OCI-LY1 (cell line): Measurements from ENCODE around the gene CYB5R2.
A peak's percentile ranks its signal among the peaks of the same experiment; 100 is the strongest.

ENCODE experiments used
- H2AFZ ChIP-seq: fragments of 200-600 bp; sonication (generic), shearing (Covaris generic); 2 replicates; pipeline ENCODE4 v1.6.0; 2014; ENCODE audit warnings: antibody characterized with exemption, mild to moderate bottlenecking, low read length
- H3F3A ChIP-seq: fragments of 200-600 bp; sonication (generic), shearing (Covaris generic); 2 replicates; pipeline ENCODE4 v1.6.0; 2014; ENCODE audit warnings: mild to moderate bottlenecking, antibody characterized with exemption, low read length, moderate library complexity; ENCODE audit not compliant: insufficient read depth
- H3K27ac ChIP-seq: fragments of 200-600 bp; sonication (generic); 2 replicates; pipeline ENCODE4 v1.5.1; 2014; ENCODE audit warnings: low read length, mixed run types, mild to moderate bottlenecking, low read depth; ENCODE audit not compliant: poor library complexity, severe bottlenecking
- H3K27me3 ChIP-seq: fragments of 200-600 bp; sonication (generic); 2 replicates; pipeline ENCODE4 v1.6.0; 2014; ENCODE audit warnings: antibody characterized with exemption, mild to moderate bottlenecking, low read length, moderate library complexity; ENCODE audit not compliant: insufficient read depth
- H3K36me3 ChIP-seq: fragments of 200-600 bp; sonication (generic); 2 replicates; pipeline ENCODE4 v1.6.1; 2014; ENCODE audit warnings: mild to moderate bottlenecking, antibody characterized with exemption, low read length, moderate library complexity, mixed read lengths; ENCODE audit not compliant: insufficient read depth
- H3K4me1 ChIP-seq: fragments of 200-600 bp; sonication (generic); 2 replicates; pipeline ENCODE4 v1.5.1; 2014; ENCODE audit warnings: mild to moderate bottlenecking, low read length, moderate library complexity; ENCODE audit not compliant: insufficient read depth, severe bottlenecking
- H3K4me2 ChIP-seq: fragments of 200-600 bp; sonication (generic), shearing (Covaris generic); 2 replicates; pipeline ENCODE4 v1.6.1; 2014; ENCODE audit warnings: low read length
- H3K4me3 ChIP-seq: fragments of 200-600 bp; sonication (generic); 2 replicates; pipeline ENCODE4 v1.5.1; 2014; ENCODE audit warnings: low read length, low read depth, mild to moderate bottlenecking, mixed read lengths; ENCODE audit not compliant: poor library complexity, severe bottlenecking
- H3K79me2 ChIP-seq: fragments of 200-600 bp; shearing (Covaris generic); 2 replicates; pipeline ENCODE4 v1.6.1; 2016; ENCODE audit warnings: mixed run types, low read length, mixed read lengths; ENCODE audit not compliant: insufficient read depth
- H3K9ac ChIP-seq: fragments of 200-600 bp; sonication (generic), shearing (Covaris generic); 2 replicates; pipeline ENCODE4 v1.6.1; 2014; ENCODE audit warnings: mild to moderate bottlenecking, low read length, mixed read lengths
- H3K9me2 ChIP-seq: fragments of 200-600 bp; sonication (generic), shearing (Covaris generic); 2 replicates; pipeline ENCODE4 v1.6.1; 2014; ENCODE audit warnings: low read depth, mild to moderate bottlenecking, low read length, mixed read lengths
- H3K9me3 ChIP-seq: fragments of 200-600 bp; shearing (Covaris generic); 2 replicates; pipeline ENCODE4 v1.6.1; 2014; ENCODE audit warnings: low read length, mixed read lengths
- H4K20me1 ChIP-seq: fragments of 200-600 bp; sonication (generic), shearing (Covaris generic); 2 replicates; pipeline ENCODE4 v1.6.0; 2016; ENCODE audit warnings: mild to moderate bottlenecking, low read length; ENCODE audit not compliant: insufficient read depth
- EZH2 ChIP-seq: fragments of 200-600 bp; sonication (generic), shearing (Covaris generic); IDR thresholded peaks from 2 replicates; pipeline ENCODE4 v1.8.0; 2017; ENCODE audit warnings: borderline replicate concordance, mixed run types, mild to moderate bottlenecking, antibody characterized with exemption, low read length, moderate library complexity, mixed read lengths
- TF ChIP-seq, protein P1 (sequence below): fragments of 200-600 bp; sonication (generic), shearing (Covaris generic); IDR thresholded peaks from 2 replicates; pipeline ENCODE4 v1.5.1; 2017; ENCODE audit warnings: mild to moderate bottlenecking, antibody characterized with exemption, low read length, moderate library complexity, mixed read lengths

CYB5R2 gene

DNA sequence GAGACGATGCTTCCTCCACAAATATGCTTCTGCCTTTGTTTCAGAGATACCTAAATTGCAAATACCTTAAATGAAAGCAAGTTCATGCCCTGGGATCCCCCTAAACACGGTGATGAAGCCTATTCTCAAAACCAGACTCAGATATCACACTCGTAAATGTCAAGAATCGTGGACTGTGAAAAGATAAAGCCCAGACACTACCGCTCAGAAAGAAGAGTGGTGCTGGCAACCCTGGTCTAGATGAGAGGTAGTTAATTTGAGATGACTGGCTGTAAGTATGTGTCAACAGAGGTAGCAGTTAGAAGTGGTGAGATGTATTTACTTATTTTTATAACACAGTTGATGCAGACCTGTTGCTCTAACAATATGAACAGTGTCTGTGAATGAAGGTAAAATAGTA is 30.4 kb upstream of the CYB5R2 start:
- no peaks in the 10 kb centered on the region for H4K20me1 ChIP-seq
- no peaks in the 10 kb centered on the region for H3K9me2 ChIP-seq
- H3K4me1 ChIP-seq, result no peaks in the 10 kb centered on the region
- no peaks in the 10 kb centered on the region for H3K36me3 ChIP-seq
- H3K9me3 ChIP-seq, result no peaks in the 10 kb centered on the region
- H3K4me2 ChIP-seq, result no peak overlapping the region
- H2AFZ ChIP-seq, result no peak overlapping the region
- no peaks in the 10 kb centered on the region for H3K79me2 ChIP-seq
- no peak overlapping the region for H3K9ac ChIP-seq
- no peaks in the 10 kb centered on the region for H3F3A ChIP-seq
- no peak overlapping the region for H3K27ac ChIP-seq
- TF ChIP-seq, protein P1, sequence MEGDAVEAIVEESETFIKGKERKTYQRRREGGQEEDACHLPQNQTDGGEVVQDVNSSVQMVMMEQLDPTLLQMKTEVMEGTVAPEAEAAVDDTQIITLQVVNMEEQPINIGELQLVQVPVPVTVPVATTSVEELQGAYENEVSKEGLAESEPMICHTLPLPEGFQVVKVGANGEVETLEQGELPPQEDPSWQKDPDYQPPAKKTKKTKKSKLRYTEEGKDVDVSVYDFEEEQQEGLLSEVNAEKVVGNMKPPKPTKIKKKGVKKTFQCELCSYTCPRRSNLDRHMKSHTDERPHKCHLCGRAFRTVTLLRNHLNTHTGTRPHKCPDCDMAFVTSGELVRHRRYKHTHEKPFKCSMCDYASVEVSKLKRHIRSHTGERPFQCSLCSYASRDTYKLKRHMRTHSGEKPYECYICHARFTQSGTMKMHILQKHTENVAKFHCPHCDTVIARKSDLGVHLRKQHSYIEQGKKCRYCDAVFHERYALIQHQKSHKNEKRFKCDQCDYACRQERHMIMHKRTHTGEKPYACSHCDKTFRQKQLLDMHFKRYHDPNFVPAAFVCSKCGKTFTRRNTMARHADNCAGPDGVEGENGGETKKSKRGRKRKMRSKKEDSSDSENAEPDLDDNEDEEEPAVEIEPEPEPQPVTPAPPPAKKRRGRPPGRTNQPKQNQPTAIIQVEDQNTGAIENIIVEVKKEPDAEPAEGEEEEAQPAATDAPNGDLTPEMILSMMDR, result no peak
- TF ChIP-seq EZH2, result no peak
- no peak overlapping the region for H3K4me3 ChIP-seq
- H3K27me3 ChIP-seq, result no peaks in the 10 kb centered on the region

DNA sequence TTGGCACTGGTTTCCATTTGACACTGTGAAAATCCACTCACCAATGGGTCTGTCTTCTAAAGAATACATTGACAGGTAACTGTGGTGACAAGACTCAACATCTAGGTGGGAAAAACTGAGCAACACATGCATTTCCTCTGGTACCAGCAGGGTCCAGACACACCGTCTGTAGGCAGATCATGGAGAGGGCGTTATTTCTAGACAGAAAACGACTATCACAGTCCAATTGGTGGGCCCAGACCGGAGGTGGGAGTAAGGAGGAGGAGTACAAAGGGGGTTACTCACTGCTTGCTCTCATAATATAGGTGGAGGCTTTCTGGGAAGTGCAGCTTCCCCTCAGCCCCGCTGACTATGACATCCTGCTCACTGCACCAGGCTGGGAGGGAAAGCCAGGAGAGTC is 23.1 kb upstream of the CYB5R2 start:
- no peak overlapping the region for H3K4me3 ChIP-seq
- no peaks in the 10 kb centered on the region for H3K9me3 ChIP-seq
- no peaks in the 10 kb centered on the region for H3K27me3 ChIP-seq
- no peak overlapping the region for H3K4me2 ChIP-seq
- no peak overlapping the region for H3K27ac ChIP-seq
- H3K36me3 ChIP-seq, result no peaks in the 10 kb centered on the region
- peaks cover 4% of the 10 kb centered on the region for H3K4me1 ChIP-seq
- H3K9ac ChIP-seq, result no peak overlapping the region
- H3K9me2 ChIP-seq, result no peaks in the 10 kb centered on the region
- TF ChIP-seq, protein P1, result no peak
- TF ChIP-seq EZH2, result no peak
- no peaks in the 10 kb centered on the region for H3K79me2 ChIP-seq
- no peaks in the 10 kb centered on the region for H3F3A ChIP-seq
- H4K20me1 ChIP-seq, result no peaks in the 10 kb centered on the region
- no peak overlapping the region for H2AFZ ChIP-seq

DNA sequence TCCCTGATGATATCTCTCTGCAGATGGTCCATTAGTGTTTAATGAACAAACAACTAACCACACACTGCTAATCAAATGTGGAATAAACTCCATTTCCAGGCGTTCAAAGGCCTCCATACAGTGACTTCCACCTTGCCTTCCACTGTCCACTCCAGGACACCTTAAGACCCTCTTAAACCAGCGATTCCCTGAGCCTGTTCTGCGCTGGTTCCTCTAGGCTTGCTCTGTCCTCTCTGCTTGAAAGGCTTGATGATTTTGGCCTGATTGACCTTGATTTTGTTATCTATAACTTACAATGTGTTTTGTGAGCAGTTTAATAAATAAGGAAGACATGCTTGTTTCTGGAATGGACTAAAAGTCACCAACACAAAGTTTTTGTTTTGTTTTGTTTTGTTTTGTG is 20.9 kb upstream of the CYB5R2 start:
- Histone ChIP-seq H3K27me3 (no peaks in the 10 kb centered on the region), H3K79me2 (no peaks in the 10 kb centered on the region), H3K9me3 (no peaks in the 10 kb centered on the region), H3K27ac (no peak overlapping the region), H3K36me3 (no peaks in the 10 kb centered on the region), H3K9ac (no peak overlapping the region), H2AFZ (no peak overlapping the region), H3K4me2 (0 out of 2 replicates have a peak overlapping the region, but pooled peaks have one; percentile 10), H3K4me3 (no peak overlapping the region), H3K4me1 (peaks cover 4% of the 10 kb centered on the region), H3K9me2 (no peaks in the 10 kb centered on the region), H4K20me1 (no peaks in the 10 kb centered on the region), H3F3A (no peaks in the 10 kb centered on the region)
- TF ChIP-seq, protein P1, result no peak
- no peak for TF ChIP-seq EZH2
